AG09319 (cell line): ENCODE results near the gene PHF12.

Experiments
- DNase-seq: peaks from one replicate; pipeline ENCODE4 v3.0.0-alpha.2; 2010; ENCODE audit warnings: low read depth; ENCODE audit errors: extremely low read depth
- TF ChIP-seq, protein P1 (sequence below): IDR thresholded peaks from 2 replicates; pipeline ENCODE4 v1.5.1; 2011; ENCODE audit warnings: low read depth, mild to moderate bottlenecking, inconsistent platforms, low read length, moderate library complexity

The PHF12 gene

DNA sequence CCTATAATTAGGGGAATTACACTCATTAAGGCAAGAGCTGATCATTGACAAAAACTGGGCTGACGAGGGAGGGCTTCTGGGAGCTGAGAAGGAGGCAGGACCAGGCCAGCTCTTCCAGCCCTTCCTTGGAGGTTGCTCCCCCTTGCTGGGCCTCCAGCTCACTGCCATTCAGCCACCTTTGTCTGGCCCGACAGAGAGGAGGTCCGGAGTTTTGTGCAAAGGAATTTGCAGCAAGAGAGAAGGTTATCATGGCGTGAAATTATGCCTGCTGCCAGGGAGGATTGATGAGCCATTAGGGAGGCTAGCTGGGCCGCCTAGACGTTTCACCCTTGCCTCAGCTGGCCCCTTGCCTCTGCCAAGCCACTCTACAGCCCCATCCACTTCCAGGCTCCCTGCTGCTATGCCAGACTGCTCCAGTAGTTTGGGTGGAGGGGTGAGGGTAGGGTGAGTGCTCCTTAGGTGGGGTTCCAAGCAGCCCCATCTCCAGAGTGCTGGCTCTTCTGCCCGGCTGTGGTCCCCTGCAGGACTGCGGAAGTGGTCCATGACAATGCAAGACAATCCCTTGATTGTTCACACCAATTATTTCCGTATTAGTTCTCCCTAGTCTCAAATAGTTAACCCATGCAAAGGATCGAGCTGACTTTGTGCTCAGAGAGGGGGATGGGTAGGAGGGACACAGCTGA, 17.1 kb upstream of the PHF12 start:
- DNase-seq, result no peak
- TF ChIP-seq, protein P1, sequence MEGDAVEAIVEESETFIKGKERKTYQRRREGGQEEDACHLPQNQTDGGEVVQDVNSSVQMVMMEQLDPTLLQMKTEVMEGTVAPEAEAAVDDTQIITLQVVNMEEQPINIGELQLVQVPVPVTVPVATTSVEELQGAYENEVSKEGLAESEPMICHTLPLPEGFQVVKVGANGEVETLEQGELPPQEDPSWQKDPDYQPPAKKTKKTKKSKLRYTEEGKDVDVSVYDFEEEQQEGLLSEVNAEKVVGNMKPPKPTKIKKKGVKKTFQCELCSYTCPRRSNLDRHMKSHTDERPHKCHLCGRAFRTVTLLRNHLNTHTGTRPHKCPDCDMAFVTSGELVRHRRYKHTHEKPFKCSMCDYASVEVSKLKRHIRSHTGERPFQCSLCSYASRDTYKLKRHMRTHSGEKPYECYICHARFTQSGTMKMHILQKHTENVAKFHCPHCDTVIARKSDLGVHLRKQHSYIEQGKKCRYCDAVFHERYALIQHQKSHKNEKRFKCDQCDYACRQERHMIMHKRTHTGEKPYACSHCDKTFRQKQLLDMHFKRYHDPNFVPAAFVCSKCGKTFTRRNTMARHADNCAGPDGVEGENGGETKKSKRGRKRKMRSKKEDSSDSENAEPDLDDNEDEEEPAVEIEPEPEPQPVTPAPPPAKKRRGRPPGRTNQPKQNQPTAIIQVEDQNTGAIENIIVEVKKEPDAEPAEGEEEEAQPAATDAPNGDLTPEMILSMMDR, result no peak

DNA sequence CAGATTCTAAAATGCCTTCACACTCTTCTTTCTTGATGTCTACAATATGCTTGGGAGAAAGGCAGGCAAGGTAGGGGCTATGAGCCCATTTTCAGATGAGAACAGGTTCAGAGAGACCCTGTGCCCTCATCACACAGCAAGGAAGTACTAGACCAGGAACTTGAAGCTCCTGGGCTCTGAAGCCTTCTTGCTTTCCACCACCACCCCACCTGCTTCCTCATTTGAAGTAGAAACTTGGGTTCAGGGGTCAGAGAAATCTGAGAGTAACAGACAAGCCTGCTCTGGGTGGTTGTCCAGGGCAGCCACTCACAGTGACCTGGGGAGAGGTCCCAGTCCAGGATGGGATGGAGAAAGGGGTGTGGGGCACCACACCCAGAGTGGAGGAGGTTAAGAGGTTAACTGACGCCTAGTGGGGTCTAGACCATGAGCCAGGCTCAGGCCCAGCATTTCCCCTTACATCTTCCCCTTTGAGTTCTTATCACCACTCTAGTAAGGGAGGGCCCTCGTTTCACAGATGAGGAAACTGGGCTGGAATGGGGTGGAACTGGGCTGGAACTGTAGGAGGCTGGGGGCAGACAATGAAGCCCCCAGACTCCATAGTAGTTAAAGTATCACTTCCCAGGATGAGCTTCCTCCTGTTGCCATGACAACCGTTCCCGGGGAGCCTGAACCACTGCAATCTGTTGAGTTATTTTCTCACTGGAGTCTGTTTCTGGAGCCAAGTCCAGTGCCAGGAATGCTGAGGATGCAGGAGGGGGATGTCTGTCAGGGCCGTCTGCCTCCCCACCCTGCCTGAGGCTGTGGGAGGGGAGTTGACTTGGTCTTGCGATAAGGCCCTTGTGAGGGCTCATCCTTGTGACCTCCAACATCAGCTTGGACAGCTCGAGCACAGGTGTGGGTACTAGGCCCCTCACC, 16.2 kb upstream of the PHF12 start:
- no peak for DNase-seq
- TF ChIP-seq, protein P1, result no peak

DNA sequence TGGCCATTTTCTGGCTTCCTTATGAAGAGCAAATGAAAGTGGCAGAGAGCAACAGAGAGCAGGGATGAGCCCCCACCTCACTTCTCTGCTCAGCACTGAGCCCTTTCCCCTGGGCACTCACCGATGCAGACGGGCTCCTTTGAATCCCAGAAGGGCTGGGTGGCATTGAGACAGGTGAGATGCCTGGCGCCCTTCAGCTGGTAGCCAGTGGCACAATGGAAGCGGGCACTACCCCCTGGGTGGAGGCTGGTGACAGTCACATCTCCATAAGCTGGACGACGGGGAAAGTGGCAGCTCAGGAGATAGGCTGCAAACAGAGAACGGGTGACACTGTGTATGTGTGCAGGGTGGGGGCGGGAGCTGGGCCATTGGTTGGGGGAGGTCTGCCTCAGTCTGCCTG, 12.5 kb upstream of the PHF12 start:
- TF ChIP-seq, protein P1, result no peak

DNA sequence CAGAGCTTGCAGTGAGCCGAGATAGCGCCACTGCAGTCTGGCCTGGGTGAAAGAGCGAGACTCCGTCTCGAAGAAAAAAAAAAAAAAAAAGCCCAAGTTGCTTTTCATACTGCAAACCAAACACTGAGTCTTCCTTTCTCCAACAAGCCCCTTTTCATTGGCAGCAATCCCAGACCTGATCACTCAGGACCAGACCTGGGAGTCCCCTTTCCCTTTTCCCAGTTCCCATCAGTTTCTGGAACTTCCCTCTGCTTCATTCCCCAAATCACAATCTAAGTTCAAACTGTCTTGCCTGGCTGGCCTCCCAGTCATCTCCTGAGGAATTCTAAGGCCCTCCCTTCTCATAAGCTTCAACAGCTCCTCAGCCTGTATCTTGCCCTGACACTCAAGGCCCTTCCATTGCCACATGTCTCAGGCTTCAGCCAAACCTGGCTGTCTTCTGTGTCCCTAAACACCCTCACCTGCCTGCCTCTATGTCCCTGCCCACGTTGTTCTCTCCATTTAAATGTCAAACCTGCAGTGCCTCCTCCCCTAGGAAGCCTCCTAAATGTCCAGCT, 11.8 kb upstream of the PHF12 start:
- no peak for DNase-seq
- TF ChIP-seq, protein P1, result no peak

More for the DNA sequence above, 12.5 kb upstream of the PHF12 start:
- no peak for DNase-seq

DNA sequence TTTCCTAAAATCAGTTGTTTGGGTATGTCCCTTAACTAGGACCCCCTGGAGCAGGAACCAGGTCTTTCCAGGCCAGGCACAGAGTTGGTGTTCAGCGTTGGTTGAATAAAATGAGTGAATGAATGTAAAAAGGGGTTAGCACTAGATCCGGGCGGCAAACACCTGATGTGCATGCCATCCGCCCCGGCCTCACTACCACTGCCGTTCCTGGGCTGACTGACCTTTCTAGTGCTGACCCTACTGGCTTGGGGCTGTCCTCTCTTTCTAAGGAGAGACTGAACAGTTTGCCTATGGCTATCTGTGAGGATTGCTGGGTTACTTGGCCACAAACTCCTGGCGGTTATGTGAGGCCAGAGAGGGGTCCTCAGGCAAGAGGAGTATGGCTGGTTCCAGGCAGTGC, 10.1 kb upstream of the PHF12 start:
- TF ChIP-seq, protein P1, result no peak

DNA sequence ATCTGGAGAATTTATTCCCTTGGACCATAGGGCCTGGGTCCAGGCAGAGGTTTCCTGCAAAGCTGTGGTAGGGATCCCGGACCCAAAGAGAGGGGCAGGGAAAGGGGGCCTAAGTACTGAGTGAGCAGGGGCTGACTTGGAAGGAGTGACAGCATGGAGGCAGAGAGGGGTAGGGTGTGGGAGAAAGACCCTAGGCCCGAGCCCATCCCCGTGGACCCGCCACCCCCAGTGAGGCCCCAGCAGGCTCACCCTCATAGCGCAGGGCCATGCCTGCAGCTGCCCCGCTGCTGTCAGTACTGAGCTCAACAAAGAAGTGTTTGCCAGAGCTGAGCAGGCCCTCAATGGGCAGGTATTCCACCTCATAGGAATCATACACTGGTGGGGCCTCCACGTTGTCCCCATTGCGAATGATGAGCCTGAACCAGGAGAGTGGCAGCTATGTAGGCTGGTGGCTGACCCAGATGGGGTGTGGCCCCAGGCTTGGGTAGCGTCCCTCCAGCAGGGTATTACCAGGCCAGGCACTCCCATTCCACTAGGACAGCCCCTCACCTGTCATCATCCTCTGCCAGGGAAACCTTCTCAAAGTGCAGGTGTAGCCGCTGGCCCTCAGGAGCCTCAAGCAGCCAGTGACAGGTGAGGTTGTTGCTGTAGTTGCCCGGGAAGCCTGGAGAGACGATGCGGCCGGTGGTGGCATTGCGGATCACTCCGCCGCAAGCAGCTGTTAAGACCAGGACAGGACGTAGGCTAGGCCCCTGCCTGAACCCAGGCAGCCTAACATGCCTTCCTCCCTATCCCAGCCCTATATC, 9.1 kb upstream of the PHF12 start:
- TF ChIP-seq, protein P1, result no peak
- no peak for DNase-seq

More for the DNA sequence above, 10.1 kb upstream of the PHF12 start:
- no peak for DNase-seq
